Prostate gland (tissue), 2 donors: Measurements from ENCODE around the gene CPA1. TPM values are rescaled to one million over a fixed set of nuclear protein-coding genes. Genes with fewer than 3 reads are reported as not detected.

Source experiments
- DNase-seq: peaks from one replicate; pipeline ENCODE4 v3.0.0-alpha.2; 2019; ENCODE audit warnings: low spot score
- H3K27ac ChIP-seq, 2 donors: fragments of 200-600 bp; sonication (generic); 2 replicates each; pipeline ENCODE4 v1.5.1; 2017 to 2019
- H3K27me3 ChIP-seq: fragments of 200-600 bp; sonication (generic); replicated peaks from 2 replicates; pipeline ENCODE4 v1.5.1; 2019; ENCODE audit not compliant: insufficient read depth
- H3K36me3 ChIP-seq, 2 donors: fragments of 200-600 bp; sonication (generic); 1 replicate in 1 of 2; 2 replicates in 1 of 2; pipeline versions ENCODE4 v1.5.1 to v1.8.1; 2017 to 2019
- H3K4me1 ChIP-seq: fragments of 200-600 bp; sonication (generic); replicated peaks from 2 replicates; pipeline ENCODE4 v1.5.1; 2019
- H3K4me3 ChIP-seq, 2 donors: fragments of 200-600 bp; sonication (generic); 2 replicates each; pipeline ENCODE4 v1.5.1; 2017 to 2019
- H3K9me3 ChIP-seq: fragments of 200-600 bp; sonication (generic); 2 replicates; pipeline ENCODE4 v1.5.1; 2017
- CTCF ChIP-seq, 4 experiments: fragments of 200-600 bp in 2 of 4; fragments of 450-650 bp in 2 of 4; sonication (generic) in 2 of 4; IDR thresholded peaks; 1 replicate in 3 of 4; 2 replicates in 1 of 4; pipeline ENCODE4 v1.5.1; 2016 to 2019; ENCODE audit warnings: antibody characterized with exemption in 4 of 4, mild to moderate bottlenecking in 2 of 4, moderate library complexity in 2 of 4
- POLR2A ChIP-seq: fragments of 450-650 bp; IDR thresholded peaks from one replicate; pipeline ENCODE4 v1.6.1; 2016; ENCODE audit warnings: antibody characterized with exemption, mild to moderate bottlenecking
- POLR2AphosphoS5 ChIP-seq: sonication (generic); formaldehyde crosslinking; IDR thresholded peaks from one replicate; pipeline ENCODE4 v1.6.1; 2017; ENCODE audit warnings: antibody characterized with exemption
- WGBS: methylation state at CpG from one replicate; pipeline ENCODE4 v1.1.5; 2018; 5-methylcytosine and 5-hydroxymethylcytosine counted together
- intact Hi-C: fragments of 100-400 bp; cut with DNase I; formaldehyde crosslinking; loops from one replicate; pipeline ENCODE4 v1.14.2; 2022
- total RNA-seq, 2 donors: library from RNA; depleted of rRNA; stranded (reverse); fragments of >200 nt; gene quantifications; one replicate each; pipeline ENCODE4 v1.1.0, GENCODE V29; 2016

The CPA1 gene
- total RNA-seq, 2 donors from 2014 or later = 0.14 TPM; not detected in 1

- Histone ChIP-seq H3K9me3 (no peaks in the 10 kb centered on the region), H3K36me3 (no peaks in the 10 kb centered on the region), H3K27me3 (no peaks in the 10 kb centered on the region), H3K4me3 (no peak overlapping the region), H3K4me1 (no peaks in the 10 kb centered on the region), H3K27ac (peak overlapping the region in 1 of 2 donors; percentile 56)
- TF ChIP-seq CTCF (IDR thresholded peaks at IDR 0.05) = no peak
- TF ChIP-seq POLR2AphosphoS5 = no peak
- no peak for TF ChIP-seq POLR2A
- WGBS = 77% methylated on average over 6 of the region's 7 CpGs
- no peak for DNase-seq
- intact Hi-C loops = no loop called here
Observed at GRCh38 chr7:130380861-130381455, 664 bp downstream of the CPA1 start.

- Histone ChIP-seq H3K9me3 (no peaks in the 10 kb centered on the region), H3K27ac (no peak overlapping the region), H3K4me1 (no peaks in the 10 kb centered on the region), H3K4me3 (no peak overlapping the region), H3K36me3 (no peaks in the 10 kb centered on the region), H3K27me3 (no peaks in the 10 kb centered on the region)
- intact Hi-C loops = no loop called here
- DNase-seq = no peak
- TF ChIP-seq POLR2AphosphoS5 = no peak
- TF ChIP-seq POLR2A = no peak
- no peak for TF ChIP-seq CTCF (IDR thresholded peaks at IDR 0.05)
- WGBS = 95% methylated on average over 41 of the region's 41 CpGs
Observed at GRCh38 chr7:130381468-130382312, 1.4 kb downstream of the CPA1 start.

GRCh38 chr7:130383187-130383980, 3.1 kb downstream of the CPA1 start:
- no peaks in the 10 kb centered on the region for H3K9me3 ChIP-seq
- no peaks in the 10 kb centered on the region for H3K4me1 ChIP-seq
- WGBS = 97% methylated on average over 15 of the region's 18 CpGs
- no peaks in the 10 kb centered on the region for H3K27me3 ChIP-seq
- H3K4me3 ChIP-seq = no peak overlapping the region
- DNase-seq = no peak
- TF ChIP-seq POLR2A (no peak), CTCF (IDR thresholded peaks at IDR 0.05) (no peak), POLR2AphosphoS5 (no peak)
- H3K27ac ChIP-seq = no peak overlapping the region
- H3K36me3 ChIP-seq = no peaks in the 10 kb centered on the region
- intact Hi-C loops = no loop called here

GRCh38 chr7:130384371-130384801, 4.1 kb downstream of the CPA1 start:
- TF ChIP-seq CTCF (IDR thresholded peaks at IDR 0.05) (no peak), POLR2A (no peak), POLR2AphosphoS5 (no peak)
- Histone ChIP-seq H3K4me1 (no peaks in the 10 kb centered on the region), H3K36me3 (no peaks in the 10 kb centered on the region), H3K27ac (no peak overlapping the region), H3K27me3 (no peaks in the 10 kb centered on the region), H3K4me3 (no peak overlapping the region), H3K9me3 (no peaks in the 10 kb centered on the region)
- intact Hi-C loops = no loop called here
- DNase-seq = no peak
- 83% methylated on average over 10 of the region's 10 CpGs for WGBS
